ENCODE measurements around the gene RRAGC. TPM values are rescaled to one million over a fixed set of nuclear protein-coding genes. Genes with fewer than 3 reads are reported as not detected.

RRAGC gene
- total and polyA plus RNA-seq, 9 of the 15 experiments (the other 6 are each of a cell fraction or from before 2014, with no cell fraction given), result 3.9 to 16.9 (median 10.9) TPM

DNA sequence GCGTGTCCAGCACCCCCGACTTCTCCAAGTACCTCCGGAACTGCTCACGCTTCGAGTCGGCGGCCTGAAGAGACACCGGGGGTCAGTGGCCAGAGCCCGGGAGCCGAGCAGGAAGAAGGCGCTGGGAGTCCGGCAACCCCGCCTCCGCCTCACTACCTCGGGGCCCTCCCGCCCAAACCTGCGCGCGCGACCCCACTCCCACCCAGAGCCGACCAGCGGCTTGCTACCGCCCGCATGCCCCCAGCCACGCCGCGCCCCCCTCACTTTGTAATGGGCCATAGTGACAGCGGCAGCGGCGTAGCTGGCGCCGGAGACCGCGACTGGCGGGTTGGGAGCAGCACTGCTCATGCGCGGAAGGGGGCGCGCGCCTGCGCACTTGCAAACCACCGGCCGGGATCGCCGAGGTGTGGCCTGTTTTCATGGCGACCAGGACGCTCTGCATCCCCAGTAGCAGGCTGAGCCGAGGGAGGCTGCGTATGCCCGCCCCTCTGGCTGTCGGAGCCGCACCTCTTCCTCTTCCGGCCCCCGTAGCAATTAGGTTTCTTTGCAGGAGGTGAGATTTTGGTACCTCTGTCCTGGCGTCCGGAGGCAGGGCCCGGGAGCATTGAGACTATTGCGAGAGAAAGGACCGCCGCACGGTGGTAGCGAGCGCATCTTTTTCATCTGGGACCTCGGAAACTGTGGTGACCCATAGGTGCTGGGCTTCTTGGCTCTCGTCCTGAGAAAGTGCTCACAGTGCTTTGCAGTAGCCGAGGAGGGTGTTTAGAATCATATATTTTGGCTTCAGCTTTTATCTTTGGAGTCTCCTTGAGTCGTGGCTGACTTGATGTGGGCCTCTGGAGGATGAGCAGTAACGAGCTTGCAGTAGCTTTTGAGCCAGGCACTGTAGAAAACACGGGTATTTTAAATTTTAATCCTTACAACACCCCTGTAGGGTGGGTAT, 13.7 kb upstream of the RRAGC start, which contains the start of gene MYCBP (continued):
- peak; percentile 96 for TF ChIP-seq GABPA (tag; conservative IDR thresholded peaks at IDR 0.05; ENCODE audit: low read depth)
- TF ChIP-seq, protein P1, sequence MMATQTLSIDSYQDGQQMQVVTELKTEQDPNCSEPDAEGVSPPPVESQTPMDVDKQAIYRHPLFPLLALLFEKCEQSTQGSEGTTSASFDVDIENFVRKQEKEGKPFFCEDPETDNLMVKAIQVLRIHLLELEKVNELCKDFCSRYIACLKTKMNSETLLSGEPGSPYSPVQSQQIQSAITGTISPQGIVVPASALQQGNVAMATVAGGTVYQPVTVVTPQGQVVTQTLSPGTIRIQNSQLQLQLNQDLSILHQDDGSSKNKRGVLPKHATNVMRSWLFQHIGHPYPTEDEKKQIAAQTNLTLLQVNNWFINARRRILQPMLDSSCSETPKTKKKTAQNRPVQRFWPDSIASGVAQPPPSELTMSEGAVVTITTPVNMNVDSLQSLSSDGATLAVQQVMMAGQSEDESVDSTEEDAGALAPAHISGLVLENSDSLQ (IDR thresholded peaks at IDR 0.05), result peak; percentile 68
- no peak for TF ChIP-seq ZNF274 (IDR thresholded peaks at IDR 0.05; ENCODE audit: borderline replicate concordance, low read depth, low read length)
- TF ChIP-seq FOXA1 (IDR thresholded peaks at IDR 0.05; ENCODE audit: borderline replicate concordance), result no peak
- no peak for TF ChIP-seq HNRNPUL1 (IDR thresholded peaks at IDR 0.05; ENCODE audit: low read length)
- TF ChIP-seq, protein P2, sequence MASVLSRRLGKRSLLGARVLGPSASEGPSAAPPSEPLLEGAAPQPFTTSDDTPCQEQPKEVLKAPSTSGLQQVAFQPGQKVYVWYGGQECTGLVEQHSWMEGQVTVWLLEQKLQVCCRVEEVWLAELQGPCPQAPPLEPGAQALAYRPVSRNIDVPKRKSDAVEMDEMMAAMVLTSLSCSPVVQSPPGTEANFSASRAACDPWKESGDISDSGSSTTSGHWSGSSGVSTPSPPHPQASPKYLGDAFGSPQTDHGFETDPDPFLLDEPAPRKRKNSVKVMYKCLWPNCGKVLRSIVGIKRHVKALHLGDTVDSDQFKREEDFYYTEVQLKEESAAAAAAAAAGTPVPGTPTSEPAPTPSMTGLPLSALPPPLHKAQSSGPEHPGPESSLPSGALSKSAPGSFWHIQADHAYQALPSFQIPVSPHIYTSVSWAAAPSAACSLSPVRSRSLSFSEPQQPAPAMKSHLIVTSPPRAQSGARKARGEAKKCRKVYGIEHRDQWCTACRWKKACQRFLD (CRISPR knock-in tag; IDR thresholded peaks at IDR 0.05), result no peak
- peak; percentile 74 for TF ChIP-seq HMGN3 (IDR thresholded peaks at IDR 0.05; ENCODE audit: borderline replicate concordance, extremely low read depth, insufficient read length, low read depth, low read length)
- TF ChIP-seq, protein P3, sequence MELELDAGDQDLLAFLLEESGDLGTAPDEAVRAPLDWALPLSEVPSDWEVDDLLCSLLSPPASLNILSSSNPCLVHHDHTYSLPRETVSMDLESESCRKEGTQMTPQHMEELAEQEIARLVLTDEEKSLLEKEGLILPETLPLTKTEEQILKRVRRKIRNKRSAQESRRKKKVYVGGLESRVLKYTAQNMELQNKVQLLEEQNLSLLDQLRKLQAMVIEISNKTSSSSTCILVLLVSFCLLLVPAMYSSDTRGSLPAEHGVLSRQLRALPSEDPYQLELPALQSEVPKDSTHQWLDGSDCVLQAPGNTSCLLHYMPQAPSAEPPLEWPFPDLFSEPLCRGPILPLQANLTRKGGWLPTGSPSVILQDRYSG (tag; conservative IDR thresholded peaks at IDR 0.05; ENCODE audit: low read depth), result no peak
- peak; percentile 60; the same call in 1 of the 2 replicates for TF ChIP-seq MTA3 (IDR thresholded peaks at IDR 0.05; ENCODE audit: borderline replicate concordance)
- no peak for TF ChIP-seq NCOA1 (IDR thresholded peaks at IDR 0.05; ENCODE audit: low read depth)
- no peak for TF ChIP-seq ZNF23 (CRISPR knock-in tag; IDR thresholded peaks at IDR 0.05)
- TF ChIP-seq, protein P4, sequence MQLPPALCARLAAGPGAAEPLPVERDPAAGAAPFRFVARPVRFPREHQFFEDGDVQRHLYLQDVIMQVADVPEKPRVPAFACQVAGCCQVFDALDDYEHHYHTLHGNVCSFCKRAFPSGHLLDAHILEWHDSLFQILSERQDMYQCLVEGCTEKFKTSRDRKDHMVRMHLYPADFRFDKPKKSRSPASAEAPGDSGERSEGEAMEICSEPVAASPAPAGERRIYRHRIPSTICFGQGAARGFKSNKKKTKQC (CRISPR knock-in tag; IDR thresholded peaks at IDR 0.05), result peak; percentile 78
- no peak for TF ChIP-seq ZBTB17 (CRISPR knock-in tag; IDR thresholded peaks at IDR 0.05)
- TF ChIP-seq HNRNPLL (IDR thresholded peaks at IDR 0.05; ENCODE audit: low read depth, low read length, poor library complexity, severe bottlenecking), result peak; percentile 99
- peak; percentile 90 for TF ChIP-seq SAP30 (IDR thresholded peaks at IDR 0.05; ENCODE audit: borderline replicate concordance, insufficient read depth, low read depth, low read length, poor library complexity, severe bottlenecking)
- no peak for TF ChIP-seq ZNF12 (CRISPR knock-in tag; IDR thresholded peaks at IDR 0.05)
- no peak for TF ChIP-seq NR4A1 (CRISPR knock-in tag; IDR thresholded peaks at IDR 0.05)
- TF ChIP-seq NR4A1 (tag; IDR thresholded peaks at IDR 0.05), result no peak
- no peak for TF ChIP-seq BRF1 (IDR thresholded peaks at IDR 0.05; ENCODE audit: borderline replicate concordance, extremely low read depth, insufficient read length)
- no peak for TF ChIP-seq NFRKB (IDR thresholded peaks at IDR 0.05; ENCODE audit: low read depth)
- no peak for TF ChIP-seq PRPF4 (IDR thresholded peaks at IDR 0.05; ENCODE audit: insufficient read depth, low read depth, low read length, poor library complexity, severe bottlenecking)
- TF ChIP-seq ZSCAN29 (IDR thresholded peaks at IDR 0.05), result no peak
- peak; percentile 28; the same call in 1 of the 2 replicates for TF ChIP-seq CREB1 (IDR thresholded peaks at IDR 0.05)
- peak; percentile 51; the same call in 1 of the 2 replicates for TF ChIP-seq CREB1 (CRISPR knock-in tag; IDR thresholded peaks at IDR 0.05)
- no peak for TF ChIP-seq BHLHE40 (IDR thresholded peaks at IDR 0.05; ENCODE audit: low read length)
